Progenitor cell of endocrine pancreas (in vitro differentiated cells): ENCODE measurements around the gene MYPN. TPM values are rescaled to one million over a fixed set of nuclear protein-coding genes. Genes with fewer than 3 reads are reported as not detected.

ENCODE experiments used
- DNase-seq: peaks from one replicate; pipeline ENCODE4 v3.0.0; 2021; ENCODE audit warnings: low spot score; ENCODE audit not compliant: unreplicated experiment
- H3K27ac Mint-ChIP-seq: 2 replicates; pipeline ENCODE4 v1.8.0; 2021; ENCODE audit warnings: mild to moderate bottlenecking, moderate library complexity, mixed read lengths
- H3K27me3 Mint-ChIP-seq: 2 replicates; pipeline ENCODE4 v1.8.0; 2021; ENCODE audit warnings: mixed read lengths
- H3K36me3 Mint-ChIP-seq: 2 replicates; pipeline ENCODE4 v1.8.0; 2022; ENCODE audit warnings: mixed read lengths; ENCODE audit not compliant: insufficient read depth
- H3K4me1 Mint-ChIP-seq: 2 replicates; pipeline ENCODE4 v1.8.0; 2021; ENCODE audit warnings: low read depth, mixed read lengths
- H3K4me3 Mint-ChIP-seq: 2 replicates; pipeline ENCODE4 v1.8.0; 2021; ENCODE audit warnings: low read depth, mild to moderate bottlenecking, moderate library complexity, mixed read lengths
- H3K9me3 Mint-ChIP-seq: 2 replicates; pipeline ENCODE4 v1.8.0; 2021; ENCODE audit warnings: low read depth, mixed read lengths
- CTCF ChIP-seq: fragments of 200-600 bp; sonication (generic); IDR thresholded peaks from one replicate; pipeline ENCODE4 v1.5.0; 2021; ENCODE audit warnings: antibody characterized with exemption, mild to moderate bottlenecking; ENCODE audit not compliant: unreplicated experiment
- total RNA-seq: library from RNA; stranded (reverse); gene quantifications from 2 replicates; pipeline ENCODE4 v1.2.1, GENCODE V29; 2021

The MYPN gene
- total RNA-seq, 1 donor from 2014 or later: 0.05 TPM

- Mint-ChIP-seq H3K27me3 (peaks cover 32% of the 10 kb centered on the region), H3K36me3 (no peaks in the 10 kb centered on the region), H3K4me1 (peaks cover 5% of the 10 kb centered on the region), H3K4me3 (peak within 1 kb of the TSS; percentile 86), H3K27ac (peak within 1 kb of the TSS; percentile 89), H3K9me3 (no peaks in the 10 kb centered on the region)
- no peak for DNase-seq
- no peak for TF ChIP-seq CTCF
Measured at GRCh38 chr10:68231817-68232251, 122.5 kb downstream of the MYPN start, which contains the start of gene ATOH7. ATOH7 (minus strand) TSS chr10:68232113; CDS start chr10:68231677, 436 bp downstream.

GRCh38 chr10:68233046-68233445 is 123.8 kb downstream of the MYPN start:
- Mint-ChIP-seq H3K27ac (no peak overlapping the region), H3K27me3 (peaks cover 28% of the 10 kb centered on the region), H3K36me3 (no peaks in the 10 kb centered on the region), H3K4me1 (peaks cover 5% of the 10 kb centered on the region), H3K9me3 (no peaks in the 10 kb centered on the region), H3K4me3 (peak overlapping the region; percentile 9)
- DNase-seq: no peak
- TF ChIP-seq CTCF: no peak

GRCh38 chr10:68235111-68235510 is 125.8 kb downstream of the MYPN start:
- TF ChIP-seq CTCF: no peak
- Mint-ChIP-seq H3K4me1 (peaks cover 5% of the 10 kb centered on the region), H3K4me3 (no peak overlapping the region), H3K27ac (no peak overlapping the region), H3K9me3 (no peaks in the 10 kb centered on the region), H3K27me3 (peaks cover 25% of the 10 kb centered on the region), H3K36me3 (no peaks in the 10 kb centered on the region)
- DNase-seq: no peak

GRCh38 chr10:68235581-68235980 is 126.3 kb downstream of the MYPN start:
- Mint-ChIP-seq H3K4me3 (no peak overlapping the region), H3K36me3 (no peaks in the 10 kb centered on the region), H3K27me3 (peaks cover 25% of the 10 kb centered on the region), H3K4me1 (peaks cover 5% of the 10 kb centered on the region), H3K27ac (no peak overlapping the region), H3K9me3 (no peaks in the 10 kb centered on the region)
- DNase-seq: no peak
- TF ChIP-seq CTCF: no peak

- no peaks in the 10 kb centered on the region for H3K9me3 Mint-ChIP-seq
- peaks cover 23% of the 10 kb centered on the region for H3K27me3 Mint-ChIP-seq
- no peaks in the 10 kb centered on the region for H3K36me3 Mint-ChIP-seq
- no peak for TF ChIP-seq CTCF
- no peak overlapping the region for H3K4me3 Mint-ChIP-seq
- no peak overlapping the region for H3K27ac Mint-ChIP-seq
- H3K4me1 Mint-ChIP-seq: no peaks in the 10 kb centered on the region
- DNase-seq: no peak
Measured at GRCh38 chr10:68237173-68237572, 127.9 kb downstream of the MYPN start.
